ENCODE results near the gene SWI5. TPM values are rescaled to one million over a fixed set of nuclear protein-coding genes. Genes with fewer than 3 reads are reported as not detected.

The SWI5 gene
- total RNA-seq, 1 donor from 2014 or later: 29.1 TPM

GRCh38 chr9:128279088-128280073 lies 3.3 kb downstream of the SWI5 start:
- peak; percentile 73 for DNase-seq

GRCh38 chr9:128280084-128280622 lies 4.1 kb downstream of the SWI5 start:
- no peak for DNase-seq

DNA sequence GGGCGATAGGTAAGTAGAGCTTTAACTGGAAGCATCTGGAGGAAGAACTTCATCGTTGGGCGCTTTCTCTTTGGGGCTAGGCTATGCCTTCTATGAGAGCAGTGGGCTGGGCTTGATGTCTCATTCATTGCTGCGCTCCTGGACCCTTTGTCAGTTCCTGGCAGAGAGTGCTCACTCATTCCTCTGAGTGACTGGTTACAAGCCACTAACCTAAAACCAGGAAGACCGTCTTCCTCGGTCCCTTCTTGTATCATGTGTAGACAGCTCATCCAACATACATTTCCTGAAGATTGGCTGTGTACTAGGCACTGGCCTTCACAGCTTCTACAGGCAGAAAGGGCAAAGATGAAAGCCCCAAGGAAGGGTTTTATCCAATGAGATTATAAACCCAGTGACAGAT lies 6.4 kb downstream of the SWI5 start:
- peak; percentile 74 for DNase-seq

DNA sequence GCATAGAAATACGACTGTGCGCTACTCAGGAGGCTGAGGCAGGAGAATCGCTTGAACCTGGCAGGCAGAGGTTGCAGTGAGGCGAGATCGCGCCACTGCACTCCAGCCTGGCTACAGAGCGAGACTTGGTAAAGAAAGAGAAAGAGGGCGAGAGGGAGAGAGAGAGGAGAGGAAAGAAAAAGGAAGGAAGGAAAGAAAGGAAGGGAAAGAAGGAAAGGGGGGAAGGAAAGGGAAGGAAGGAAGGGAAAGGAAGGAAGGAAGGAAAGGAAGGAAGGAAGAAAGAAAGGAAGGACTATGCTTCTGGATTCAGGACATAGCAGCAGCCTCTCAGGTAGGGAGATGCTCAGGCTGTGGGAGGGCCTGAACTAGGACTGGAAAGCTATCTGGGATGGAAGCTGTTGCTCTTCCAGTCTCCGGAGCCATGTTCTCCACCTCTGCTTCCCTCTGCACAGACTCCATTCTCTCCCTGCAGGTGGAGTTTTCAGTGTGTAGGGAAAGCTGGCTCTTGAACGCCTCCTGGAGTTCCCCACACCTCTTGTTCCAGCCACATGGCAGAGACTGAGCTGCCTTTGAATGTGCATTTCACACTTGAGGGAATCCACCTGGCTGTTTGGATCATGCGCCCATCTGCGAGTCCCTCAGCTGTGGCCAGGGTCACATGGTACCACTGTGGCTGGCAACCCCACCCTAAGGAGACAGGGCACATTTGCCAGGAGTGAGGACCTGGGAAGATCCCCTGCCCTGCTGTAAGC lies 9.1 kb downstream of the SWI5 start:
- no peak for DNase-seq

DNA sequence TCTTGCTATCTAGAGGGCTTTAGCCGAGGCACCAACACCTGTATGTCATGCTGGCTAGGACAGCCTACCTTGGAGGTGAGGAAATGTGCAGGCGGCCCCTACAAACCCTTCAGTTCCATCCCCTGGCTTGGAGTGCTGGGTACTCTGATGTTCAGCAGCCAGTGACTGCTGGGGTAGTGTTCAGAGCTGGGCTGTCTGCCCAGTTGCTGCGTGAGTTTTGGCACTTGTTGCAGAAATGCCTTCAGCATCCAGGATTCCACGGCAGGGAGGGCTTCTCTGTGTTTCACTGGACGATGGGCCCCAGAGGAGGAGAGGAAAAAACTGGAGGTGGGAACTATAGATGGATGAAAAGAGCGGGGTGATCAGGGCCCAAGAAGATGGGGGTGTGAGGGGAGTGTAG lies 10.4 kb downstream of the SWI5 start:
- no peak for DNase-seq

- no peak for DNase-seq
Observed at GRCh38 chr9:128288273-128289004, 12.4 kb downstream of the SWI5 start.

DNA sequence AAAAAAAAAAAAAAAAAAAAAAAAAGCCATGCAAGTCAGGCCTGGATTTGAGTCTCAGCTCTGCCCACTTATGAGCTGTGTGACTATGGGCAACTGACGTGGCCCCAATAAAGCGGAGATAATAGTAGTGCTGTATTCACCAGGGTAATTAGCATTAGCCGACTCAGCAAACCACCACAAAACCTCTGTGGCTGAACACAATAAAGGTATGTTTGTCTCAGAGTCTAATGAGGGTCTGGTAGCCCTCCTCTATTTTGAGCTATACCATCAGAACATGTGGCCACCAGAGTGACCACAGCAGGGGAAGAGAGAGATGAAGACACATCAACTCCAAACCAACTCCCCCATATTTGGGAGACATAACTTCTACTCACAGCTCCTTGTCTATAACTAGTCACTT lies 15.9 kb downstream of the SWI5 start:
- DNase-seq: no peak

DNA sequence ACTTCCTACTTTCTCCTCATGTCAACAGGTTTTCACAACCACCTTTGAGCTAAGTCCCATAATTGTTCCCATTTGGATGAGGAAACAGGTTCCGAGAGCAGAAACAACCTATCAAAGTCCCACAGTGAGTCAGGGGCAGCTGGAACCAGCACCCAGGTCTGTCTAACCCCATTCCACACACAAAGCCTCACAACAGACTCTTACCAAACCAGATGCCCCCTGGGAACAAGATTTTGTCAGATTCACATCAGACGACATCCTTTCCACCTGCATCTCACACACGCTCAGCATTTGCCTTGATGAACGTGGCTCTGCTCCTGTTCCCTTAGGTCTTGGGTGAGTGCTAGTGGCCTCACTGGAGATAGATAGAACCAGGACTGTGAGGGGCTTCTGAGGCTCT lies 17.0 kb downstream of the SWI5 start:
- DNase-seq: no peak

GRCh38 chr9:128294142-128294541 lies 18.1 kb downstream of the SWI5 start:
- DNase-seq: no peak

- DNase-seq: no peak
Observed at GRCh38 chr9:128296340-128297220, 20.5 kb downstream of the SWI5 start.

GRCh38 chr9:128297221-128297773 lies 21.2 kb downstream of the SWI5 start:
- DNase-seq: no peak

DNA sequence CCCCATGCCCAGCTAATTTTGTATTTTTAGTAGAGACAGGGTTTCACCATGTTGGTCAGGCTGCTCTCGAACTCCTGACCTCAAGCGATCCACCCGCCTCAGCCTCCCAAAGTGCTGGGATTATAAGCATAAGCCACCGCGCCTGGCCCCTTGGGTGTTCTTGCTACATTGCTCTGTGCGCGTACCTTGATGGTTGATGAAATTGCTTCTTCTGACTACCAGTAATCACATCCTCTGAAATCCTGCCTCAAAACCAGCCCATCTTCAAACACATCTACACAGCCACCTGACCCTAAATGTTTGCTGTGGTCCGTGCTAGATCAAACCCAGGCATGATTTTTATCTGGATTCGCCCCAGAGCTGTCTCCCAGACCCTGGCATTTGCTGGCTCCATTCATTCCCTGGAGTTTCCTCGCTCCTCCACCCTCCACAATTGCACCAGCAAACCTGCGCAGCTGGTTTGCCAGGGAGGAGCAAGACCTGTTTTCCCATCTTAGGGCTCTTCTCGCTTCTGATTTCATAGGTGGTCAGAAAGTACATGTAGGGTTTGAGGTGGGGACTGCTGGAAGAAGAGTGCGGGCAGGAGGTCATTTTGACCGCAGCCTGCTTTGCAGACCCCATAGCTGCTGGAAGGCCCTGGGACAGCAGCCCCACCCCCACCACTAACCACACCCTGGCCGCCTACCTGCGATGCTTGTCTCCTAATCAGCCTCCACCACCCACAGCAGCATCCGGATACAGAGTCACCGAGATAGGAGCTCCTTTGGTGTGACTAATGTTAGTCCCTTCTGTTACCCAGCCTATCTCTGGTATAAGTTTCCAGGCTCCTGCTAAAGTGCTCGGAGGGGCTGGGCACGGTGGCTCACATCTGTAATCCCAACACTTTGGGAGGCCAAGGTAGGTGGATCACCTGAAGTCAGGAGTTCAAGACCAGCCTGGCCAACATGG lies 22.7 kb downstream of the SWI5 start:
- no peak for DNase-seq

- no peak for DNase-seq
Observed at GRCh38 chr9:128304136-128304970, 28.3 kb downstream of the SWI5 start.

- no peak for DNase-seq
Observed at GRCh38 chr9:128304971-128305288, 28.9 kb downstream of the SWI5 start.

DNA sequence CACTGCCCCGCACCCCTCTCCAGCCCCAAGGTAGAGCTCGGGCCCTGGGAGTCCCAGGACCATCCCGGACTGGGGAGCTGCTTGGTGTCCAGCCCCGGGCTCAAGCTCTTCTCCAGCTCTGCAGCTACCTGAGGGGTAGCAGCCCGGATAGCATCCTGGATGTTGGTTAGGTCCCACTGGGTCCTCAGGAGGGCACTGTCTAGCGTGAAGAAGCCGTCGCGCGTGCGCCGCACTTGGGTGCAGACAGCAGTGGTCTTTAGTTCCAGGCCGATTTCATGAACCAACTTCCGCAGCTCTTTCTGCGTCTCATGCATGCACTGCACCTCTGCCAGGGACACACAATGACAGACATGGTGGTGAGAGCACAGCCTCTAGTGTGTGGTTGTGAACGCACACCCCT lies 33.5 kb downstream of the SWI5 start:
- no peak for DNase-seq

DNA sequence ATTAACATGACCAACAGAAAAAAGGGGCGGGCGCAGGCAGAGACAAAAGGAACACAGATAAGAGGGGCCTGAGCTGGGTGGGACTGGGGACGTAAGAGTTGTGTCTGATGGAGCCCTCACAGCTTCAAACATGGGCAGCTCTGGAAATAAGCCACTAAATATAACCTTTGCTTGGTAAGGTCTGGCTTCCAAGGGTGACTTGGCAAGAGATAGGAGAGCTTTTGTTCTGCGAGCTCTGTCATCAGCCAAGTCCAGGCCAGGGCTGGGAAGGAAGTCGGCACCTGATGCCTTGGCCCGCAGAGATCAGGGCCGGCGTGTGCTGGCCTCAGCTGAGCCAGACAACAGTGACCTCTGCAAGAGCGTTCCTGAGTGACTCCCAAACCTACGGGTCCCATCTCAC lies 34.4 kb downstream of the SWI5 start:
- DNase-seq: no peak

GRCh38 chr9:128314697-128315096 lies 38.6 kb downstream of the SWI5 start:
- DNase-seq: no peak

- DNase-seq: no peak
Observed at GRCh38 chr9:128316421-128316820, 40.3 kb downstream of the SWI5 start.

- DNase-seq: no peak
Observed at GRCh38 chr9:128317629-128318028, 41.6 kb downstream of the SWI5 start.
